Spleen (tissue), 7 donors: ENCODE measurements around the gene GRB10.

Source experiments
- CTCF ChIP-seq, 11 experiments: fragments of 200-600 bp in 7 of 11; fragments of 450-650 bp in 4 of 11; sonication (generic) in 4 of 11; IDR thresholded peaks in 8 of 11; conservative IDR thresholded peaks in 3 of 11; 1 replicate in 7 of 11; 2 replicates in 4 of 11; pipeline versions ENCODE4 v1.4.0 to v1.8.0; 2016 to 2021; ENCODE audit warnings: antibody characterized with exemption in 11 of 11, inconsistent platforms in 4 of 11, mild to moderate bottlenecking in 1 of 11
- POLR2A ChIP-seq, 3 donors: fragments of 450-650 bp; IDR thresholded peaks; one replicate each; pipeline ENCODE4 v1.5.1; 2017; ENCODE audit warnings: antibody characterized with exemption in 3 of 3, mild to moderate bottlenecking in 1 of 3
- POLR2AphosphoS5 ChIP-seq, 3 donors: sonication (generic); formaldehyde crosslinking; IDR thresholded peaks; one replicate each; pipeline ENCODE4 v1.5.1; 2017; ENCODE audit warnings: antibody characterized with exemption in 3 of 3
- donor health status: DM: no; HTN: no; CAD: no; lungs with moderate emphysema.
- donor health status: DM: no; HTN: no; CAD: no.
- donor health status: DM: no; HTN: no; CAD: no.

- TF ChIP-seq POLR2A (IDR thresholded peaks at IDR 0.05), result no peak
- TF ChIP-seq CTCF (IDR thresholded peaks at IDR 0.05 in 8 of 11, conservative IDR thresholded peaks at IDR 0.05 in 3 of 11), result no peak
- no peak for TF ChIP-seq POLR2AphosphoS5 (IDR thresholded peaks at IDR 0.05)
Observed at GRCh38 chr7:50649259-50649885, 133.3 kb downstream of the GRB10 start.
